ENCODE measurements around the gene CHKA. TPM values are rescaled to one million over a fixed set of nuclear protein-coding genes. Genes with fewer than 3 reads are reported as not detected.

The CHKA gene
- total and polyA plus RNA-seq, 2 donors (not counting 3 experiments of a cell fraction or from before 2014, with no cell fraction given) = 21.4 to 25.1 TPM

GRCh38 chr11:68050371-68050841 lies 70.8 kb downstream of the CHKA start:
- ChIA-PET CTCF (no interaction called here), POLR2A (no interaction called here)
- H3K9me1 ChIP-seq (replicated peaks; ENCODE audit: control insufficient read depth, extremely low read depth, insufficient read depth, low read length) = no peaks in the 10 kb centered on the region
- H3K9me3 ChIP-seq (replicated peaks; ENCODE audit: control insufficient read depth, insufficient read depth, low read length) = no peaks in the 10 kb centered on the region
- no TSS peak for BruUV-seq (replicated peaks)
- dilution Hi-C loops (cut with MboI; ENCODE audit: extremely low pct_ligation_motif_present, low sequenced_read_pairs) = no loop called here
- FAIRE-seq (no peak), DNase-seq (ENCODE audit: low read depth, low spot score) (no peak)
- no peak overlapping the region for H3K4me3 ChIP-seq (replicated peaks in 1 of 3; ENCODE audit: insufficient read depth in 1 of 3, low read depth in 1 of 3, low read length in 3 of 3)
- peaks cover 4 to 41% of the 10 kb centered on the region in 2 experiments for H3K36me3 ChIP-seq (ENCODE audit: control insufficient read depth in 2 of 2, extremely low read depth in 1 of 2, insufficient read depth in 2 of 2, low read length in 2 of 2)
- H2AFZ ChIP-seq (ENCODE audit: low read depth, low read length) = no peak overlapping the region
- H3K79me2 ChIP-seq (ENCODE audit: control insufficient read depth, insufficient read depth, low read length) = no peaks in the 10 kb centered on the region
- no peaks in the 10 kb centered on the region for H3K27me3 ChIP-seq (ENCODE audit: control insufficient read depth in 2 of 2, insufficient read depth in 2 of 2, low read length in 2 of 2)
- H3K4me1 ChIP-seq (ENCODE audit: control insufficient read depth, extremely low read depth, insufficient read depth, low read length) = no peaks in the 10 kb centered on the region
- H3K9ac ChIP-seq (replicated peaks; ENCODE audit: extremely low read depth, insufficient read depth, low read length) = no peak overlapping the region
- intact Hi-C loops (cut with micrococcal nuclease) = no loop called here
- no peak overlapping the region for H3K27ac ChIP-seq (ENCODE audit: insufficient read depth, low read depth, low read length)
- TF ChIP-seq CTCF (IDR thresholded peaks at IDR 0.05; ENCODE audit: extremely low read depth in 1 of 2, insufficient read depth in 1 of 2, low read depth in 1 of 2, low read length in 2 of 2) (no peak), FOS (IDR thresholded peaks at IDR 0.05; ENCODE audit: borderline replicate concordance, insufficient read depth, low read length) (no peak), MYC (IDR thresholded peaks at IDR 0.05; ENCODE audit: low read depth, low read length) (no peak), GATA2 (IDR thresholded peaks at IDR 0.05; ENCODE audit: insufficient read depth, insufficient read length, low read depth, low read length) (no peak), POLR2A (IDR thresholded peaks at IDR 0.05; ENCODE audit: low read depth, low read length) (no peak), POLR2AphosphoS5 (IDR thresholded peaks at IDR 0.05; ENCODE audit: insufficient read depth, low read depth, low read length) (no peak), JUN (IDR thresholded peaks at IDR 0.05; ENCODE audit: borderline replicate concordance, insufficient read depth, insufficient read length, low read depth) (no peak), EZH2 (IDR thresholded peaks at IDR 0.05; ENCODE audit: borderline replicate concordance, low read depth, low read length, severe bottlenecking) (no peak)
- TF ChIP-seq, protein P1, sequence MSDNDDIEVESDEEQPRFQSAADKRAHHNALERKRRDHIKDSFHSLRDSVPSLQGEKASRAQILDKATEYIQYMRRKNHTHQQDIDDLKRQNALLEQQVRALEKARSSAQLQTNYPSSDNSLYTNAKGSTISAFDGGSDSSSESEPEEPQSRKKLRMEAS (IDR thresholded peaks at IDR 0.05; ENCODE audit: insufficient read depth, insufficient read length) = no peak
- no peak overlapping the region for H3K4me2 ChIP-seq (ENCODE audit: insufficient read depth, low read length)
- no peaks in the 10 kb centered on the region for H4K20me1 ChIP-seq (replicated peaks; ENCODE audit: control insufficient read depth, extremely low read depth, insufficient read depth, low read length)

Measured in endothelial cell of umbilical vein (primary cell).